GM12878 (cell line): ENCODE data around the gene CCDC78.

Experiments
- CBX3 ChIP-seq: fragments of 200-600 bp; sonication (generic); IDR thresholded peaks from 2 replicates; pipeline ENCODE4 v1.6.1; 2016; ENCODE audit warnings: low read depth, borderline replicate concordance
- CHD2 ChIP-seq: IDR thresholded peaks from 2 replicates; pipeline ENCODE4 v1.6.1; 2011; ENCODE audit warnings: low read depth, low read length, improper control_type of control experiment, borderline replicate concordance
- ESRRA ChIP-seq: IDR thresholded peaks from 2 replicates; pipeline ENCODE4 v1.6.1; 2012; ENCODE audit warnings: mild to moderate bottlenecking, low read length, improper control_type of control experiment
- GABPA ChIP-seq: IDR thresholded peaks from 2 replicates; pipeline ENCODE4 v1.6.1; 2014; ENCODE audit warnings: antibody characterized with exemption, low read depth, mild to moderate bottlenecking, inconsistent platforms
- HDAC2 ChIP-seq: fragments of 200-600 bp; sonication (generic); IDR thresholded peaks from 2 replicates; pipeline ENCODE4 v1.6.1; 2017
- JUNB ChIP-seq: IDR thresholded peaks from 2 replicates; pipeline ENCODE4 v1.6.1; 2016; ENCODE audit warnings: antibody characterized with exemption, mild to moderate bottlenecking
- RFX5 ChIP-seq: IDR thresholded peaks from 2 replicates; pipeline ENCODE4 v1.6.1; 2011; ENCODE audit warnings: low read depth, low read length, improper control_type of control experiment
- TAF1 ChIP-seq: IDR thresholded peaks from 2 replicates; pipeline ENCODE4 v1.6.1; 2011; ENCODE audit warnings: mild to moderate bottlenecking, low read depth, low read length, borderline replicate concordance
- ZNF274 ChIP-seq: IDR thresholded peaks from one replicate; pipeline ENCODE4 v1.8.0; 2011; ENCODE audit not compliant: insufficient read length, insufficient read depth
- TF ChIP-seq, protein P1 (sequence below): IDR thresholded peaks from 2 replicates; pipeline ENCODE4 v1.6.1; 2012; ENCODE audit warnings: mild to moderate bottlenecking, low read depth, low read length
- TF ChIP-seq, protein P2 (sequence below): fragments of 150-350 bp; IDR thresholded peaks from 2 replicates; pipeline ENCODE4 v1.6.1; 2016; ENCODE audit warnings: low read depth, low read length
- TF ChIP-seq, protein P3 (sequence below), 3 experiments: IDR thresholded peaks in 2 of 3; conservative IDR thresholded peaks in 1 of 3; 2 replicates each; pipeline ENCODE4 v1.5.1; 2011; ENCODE audit warnings: low read depth in 3 of 3, low read length in 3 of 3, mild to moderate bottlenecking in 3 of 3, control low read depth in 2 of 3, moderate library complexity in 2 of 3, inconsistent platforms in 1 of 3, mixed read lengths in 1 of 3; ENCODE audit not compliant: control insufficient read depth in 2 of 3, insufficient read depth in 1 of 3; ENCODE audit errors: extremely low read depth in 1 of 3

DNA sequence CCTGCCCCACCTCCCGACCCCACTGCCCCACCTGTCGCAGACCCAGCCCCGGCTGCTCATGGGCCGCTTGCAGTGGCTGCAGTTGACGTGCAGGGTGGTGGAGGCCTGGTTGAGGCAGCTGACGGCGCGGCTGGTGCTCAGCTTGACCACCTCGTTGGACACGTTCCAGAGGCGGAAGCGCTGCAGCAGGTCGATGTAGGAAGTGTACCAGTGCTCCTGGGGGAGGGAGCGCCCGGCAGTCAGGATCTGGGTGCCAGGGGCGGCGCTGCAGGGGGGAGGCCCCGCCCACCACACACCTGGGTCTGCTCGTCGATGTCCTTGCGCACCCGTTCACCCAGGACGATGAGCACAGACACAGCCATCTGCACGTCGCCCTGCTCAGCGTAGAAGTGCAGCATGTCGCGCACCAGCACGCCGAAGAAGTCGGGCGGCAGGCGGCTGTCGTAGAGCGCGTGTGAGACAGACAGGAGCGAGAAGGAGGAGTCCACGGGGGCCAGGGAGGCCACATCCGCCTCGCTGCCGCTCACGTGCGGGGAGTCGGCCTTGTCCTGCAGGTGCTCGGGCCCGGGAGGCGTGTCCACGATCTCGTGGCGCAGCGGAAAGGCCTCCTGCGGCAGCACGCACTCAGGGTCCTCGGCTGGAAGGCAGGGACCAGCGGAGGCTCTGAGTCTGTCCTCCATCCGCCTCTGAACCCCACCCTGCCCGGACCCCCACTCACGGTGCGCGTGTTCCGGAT is 41.1 kb downstream of the CCDC78 start:
- no peak for TF ChIP-seq ZNF274
- TF ChIP-seq, protein P1, sequence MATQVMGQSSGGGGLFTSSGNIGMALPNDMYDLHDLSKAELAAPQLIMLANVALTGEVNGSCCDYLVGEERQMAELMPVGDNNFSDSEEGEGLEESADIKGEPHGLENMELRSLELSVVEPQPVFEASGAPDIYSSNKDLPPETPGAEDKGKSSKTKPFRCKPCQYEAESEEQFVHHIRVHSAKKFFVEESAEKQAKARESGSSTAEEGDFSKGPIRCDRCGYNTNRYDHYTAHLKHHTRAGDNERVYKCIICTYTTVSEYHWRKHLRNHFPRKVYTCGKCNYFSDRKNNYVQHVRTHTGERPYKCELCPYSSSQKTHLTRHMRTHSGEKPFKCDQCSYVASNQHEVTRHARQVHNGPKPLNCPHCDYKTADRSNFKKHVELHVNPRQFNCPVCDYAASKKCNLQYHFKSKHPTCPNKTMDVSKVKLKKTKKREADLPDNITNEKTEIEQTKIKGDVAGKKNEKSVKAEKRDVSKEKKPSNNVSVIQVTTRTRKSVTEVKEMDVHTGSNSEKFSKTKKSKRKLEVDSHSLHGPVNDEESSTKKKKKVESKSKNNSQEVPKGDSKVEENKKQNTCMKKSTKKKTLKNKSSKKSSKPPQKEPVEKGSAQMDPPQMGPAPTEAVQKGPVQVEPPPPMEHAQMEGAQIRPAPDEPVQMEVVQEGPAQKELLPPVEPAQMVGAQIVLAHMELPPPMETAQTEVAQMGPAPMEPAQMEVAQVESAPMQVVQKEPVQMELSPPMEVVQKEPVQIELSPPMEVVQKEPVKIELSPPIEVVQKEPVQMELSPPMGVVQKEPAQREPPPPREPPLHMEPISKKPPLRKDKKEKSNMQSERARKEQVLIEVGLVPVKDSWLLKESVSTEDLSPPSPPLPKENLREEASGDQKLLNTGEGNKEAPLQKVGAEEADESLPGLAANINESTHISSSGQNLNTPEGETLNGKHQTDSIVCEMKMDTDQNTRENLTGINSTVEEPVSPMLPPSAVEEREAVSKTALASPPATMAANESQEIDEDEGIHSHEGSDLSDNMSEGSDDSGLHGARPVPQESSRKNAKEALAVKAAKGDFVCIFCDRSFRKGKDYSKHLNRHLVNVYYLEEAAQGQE = no peak
- TF ChIP-seq CBX3 = no peak
- TF ChIP-seq ESRRA = no peak
- no peak for TF ChIP-seq RFX5
- TF ChIP-seq, protein P2, sequence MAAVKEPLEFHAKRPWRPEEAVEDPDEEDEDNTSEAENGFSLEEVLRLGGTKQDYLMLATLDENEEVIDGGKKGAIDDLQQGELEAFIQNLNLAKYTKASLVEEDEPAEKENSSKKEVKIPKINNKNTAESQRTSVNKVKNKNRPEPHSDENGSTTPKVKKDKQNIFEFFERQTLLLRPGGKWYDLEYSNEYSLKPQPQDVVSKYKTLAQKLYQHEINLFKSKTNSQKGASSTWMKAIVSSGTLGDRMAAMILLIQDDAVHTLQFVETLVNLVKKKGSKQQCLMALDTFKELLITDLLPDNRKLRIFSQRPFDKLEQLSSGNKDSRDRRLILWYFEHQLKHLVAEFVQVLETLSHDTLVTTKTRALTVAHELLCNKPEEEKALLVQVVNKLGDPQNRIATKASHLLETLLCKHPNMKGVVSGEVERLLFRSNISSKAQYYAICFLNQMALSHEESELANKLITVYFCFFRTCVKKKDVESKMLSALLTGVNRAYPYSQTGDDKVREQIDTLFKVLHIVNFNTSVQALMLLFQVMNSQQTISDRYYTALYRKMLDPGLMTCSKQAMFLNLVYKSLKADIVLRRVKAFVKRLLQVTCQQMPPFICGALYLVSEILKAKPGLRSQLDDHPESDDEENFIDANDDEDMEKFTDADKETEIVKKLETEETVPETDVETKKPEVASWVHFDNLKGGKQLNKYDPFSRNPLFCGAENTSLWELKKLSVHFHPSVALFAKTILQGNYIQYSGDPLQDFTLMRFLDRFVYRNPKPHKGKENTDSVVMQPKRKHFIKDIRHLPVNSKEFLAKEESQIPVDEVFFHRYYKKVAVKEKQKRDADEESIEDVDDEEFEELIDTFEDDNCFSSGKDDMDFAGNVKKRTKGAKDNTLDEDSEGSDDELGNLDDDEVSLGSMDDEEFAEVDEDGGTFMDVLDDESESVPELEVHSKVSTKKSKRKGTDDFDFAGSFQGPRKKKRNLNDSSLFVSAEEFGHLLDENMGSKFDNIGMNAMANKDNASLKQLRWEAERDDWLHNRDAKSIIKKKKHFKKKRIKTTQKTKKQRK = no peak
- TF ChIP-seq JUNB = no peak
- TF ChIP-seq TAF1 = no peak
- no peak for TF ChIP-seq CHD2
- TF ChIP-seq, protein P3, sequence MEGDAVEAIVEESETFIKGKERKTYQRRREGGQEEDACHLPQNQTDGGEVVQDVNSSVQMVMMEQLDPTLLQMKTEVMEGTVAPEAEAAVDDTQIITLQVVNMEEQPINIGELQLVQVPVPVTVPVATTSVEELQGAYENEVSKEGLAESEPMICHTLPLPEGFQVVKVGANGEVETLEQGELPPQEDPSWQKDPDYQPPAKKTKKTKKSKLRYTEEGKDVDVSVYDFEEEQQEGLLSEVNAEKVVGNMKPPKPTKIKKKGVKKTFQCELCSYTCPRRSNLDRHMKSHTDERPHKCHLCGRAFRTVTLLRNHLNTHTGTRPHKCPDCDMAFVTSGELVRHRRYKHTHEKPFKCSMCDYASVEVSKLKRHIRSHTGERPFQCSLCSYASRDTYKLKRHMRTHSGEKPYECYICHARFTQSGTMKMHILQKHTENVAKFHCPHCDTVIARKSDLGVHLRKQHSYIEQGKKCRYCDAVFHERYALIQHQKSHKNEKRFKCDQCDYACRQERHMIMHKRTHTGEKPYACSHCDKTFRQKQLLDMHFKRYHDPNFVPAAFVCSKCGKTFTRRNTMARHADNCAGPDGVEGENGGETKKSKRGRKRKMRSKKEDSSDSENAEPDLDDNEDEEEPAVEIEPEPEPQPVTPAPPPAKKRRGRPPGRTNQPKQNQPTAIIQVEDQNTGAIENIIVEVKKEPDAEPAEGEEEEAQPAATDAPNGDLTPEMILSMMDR (IDR thresholded peaks at IDR 0.05 in 2 of 3, conservative IDR thresholded peaks at IDR 0.05 in 1 of 3; ENCODE audit: control insufficient read depth in 2 of 3, extremely low read depth in 1 of 3, insufficient read depth in 1 of 3, low read depth in 3 of 3, low read length in 3 of 3) = no peak
- no peak for TF ChIP-seq HDAC2
- TF ChIP-seq GABPA = no peak
